DND-41 (cell line): Measurements from ENCODE around the gene CEACAM1.

Experiments used
- ATAC-seq: fragments of 200-7000 bp; cut with Tn5 transposase; 3 replicates; pipeline ENCODE4 v1.9.1; 2021; ENCODE audit warnings: low read depth; ENCODE audit not compliant: insufficient read depth
- DNase-seq: peaks from one replicate; pipeline ENCODE4 v3.0.0-alpha.2; 2020
- H2AFZ ChIP-seq: 2 replicates; pipeline ENCODE4 v1.6.0; 2012; ENCODE audit warnings: low read depth, low read length
- H3K27ac ChIP-seq: 2 replicates; pipeline ENCODE4 v1.5.1; 2012; ENCODE audit warnings: low read length, inconsistent platforms
- H3K27me3 ChIP-seq: fragments of 200-600 bp; sonication (generic); 2 replicates; pipeline ENCODE4 v1.6.0; 2012; ENCODE audit warnings: low read length, mild to moderate bottlenecking, inconsistent platforms; ENCODE audit not compliant: insufficient read depth, poor library complexity
- H3K36me3 ChIP-seq: 2 replicates; pipeline ENCODE4 v1.5.1; 2012; ENCODE audit warnings: low read length, inconsistent platforms; ENCODE audit not compliant: insufficient read depth
- H3K4me1 ChIP-seq: 2 replicates; pipeline ENCODE4 v1.5.1; 2012; ENCODE audit warnings: mild to moderate bottlenecking, low read length; ENCODE audit not compliant: insufficient read depth
- H3K4me2 ChIP-seq: 2 replicates; pipeline ENCODE4 v1.6.0; 2012; ENCODE audit warnings: mild to moderate bottlenecking, moderate library complexity, low read length, inconsistent platforms; ENCODE audit not compliant: insufficient read depth
- H3K4me3 ChIP-seq, 2 experiments: fragments of 200-600 bp in 1 of 2; shearing (Covaris generic) in 1 of 2; 2 replicates each; pipeline ENCODE4 v1.5.1; 2012 to 2016; ENCODE audit warnings: inconsistent platforms in 2 of 2, low read length in 2 of 2, mild to moderate bottlenecking in 2 of 2, low read depth in 1 of 2, moderate library complexity in 1 of 2
- H3K79me2 ChIP-seq: 2 replicates; pipeline ENCODE4 v1.6.0; 2012; ENCODE audit warnings: low read length, inconsistent platforms; ENCODE audit not compliant: insufficient read depth
- H3K9ac ChIP-seq: 2 replicates; pipeline ENCODE4 v1.6.0; 2012; ENCODE audit warnings: low read depth, mild to moderate bottlenecking, inconsistent platforms, low read length, moderate library complexity
- H3K9me3 ChIP-seq: 2 replicates; pipeline ENCODE4 v1.5.1; 2012; ENCODE audit warnings: low read length, moderate library complexity, mild to moderate bottlenecking, inconsistent platforms; ENCODE audit not compliant: insufficient read depth, severe bottlenecking
- H4K20me1 ChIP-seq: 2 replicates; pipeline ENCODE4 v1.6.0; 2012; ENCODE audit warnings: low read length; ENCODE audit not compliant: insufficient read depth
- CTCF ChIP-seq: IDR thresholded peaks from 2 replicates; pipeline ENCODE4 v1.5.1; 2012; ENCODE audit warnings: borderline replicate concordance, low read length, moderate library complexity, mild to moderate bottlenecking; ENCODE audit not compliant: poor library complexity, severe bottlenecking; ENCODE audit errors: extremely low read depth
- EZH2 ChIP-seq: IDR thresholded peaks from 3 replicates; pipeline ENCODE4 v1.6.1; 2012; ENCODE audit warnings: borderline replicate concordance, low read depth, mild to moderate bottlenecking, moderate library complexity, low read length, inconsistent platforms; ENCODE audit not compliant: severe bottlenecking

Gene CEACAM1

GRCh38 chr19:42494321-42494720 lies 34.0 kb downstream of the CEACAM1 start:
- DNase-seq (no peak), ATAC-seq (no peak)
- no peaks in the 10 kb centered on the region for H3K4me1 ChIP-seq
- H3K36me3 ChIP-seq, result no peaks in the 10 kb centered on the region
- no peak overlapping the region for H3K4me3 ChIP-seq
- H4K20me1 ChIP-seq, result no peaks in the 10 kb centered on the region
- H3K27me3 ChIP-seq, result no peaks in the 10 kb centered on the region
- TF ChIP-seq EZH2 (no peak), CTCF (no peak)
- no peak overlapping the region for H3K4me2 ChIP-seq
- no peaks in the 10 kb centered on the region for H3K9me3 ChIP-seq
- no peak overlapping the region for H2AFZ ChIP-seq
- H3K79me2 ChIP-seq, result no peaks in the 10 kb centered on the region
- no peak overlapping the region for H3K27ac ChIP-seq
- H3K9ac ChIP-seq, result no peak overlapping the region

GRCh38 chr19:42488783-42489521 lies 39.3 kb downstream of the CEACAM1 start:
- no peak overlapping the region for H3K4me2 ChIP-seq
- H3K4me1 ChIP-seq, result no peaks in the 10 kb centered on the region
- H3K4me3 ChIP-seq, result no peak overlapping the region
- no peaks in the 10 kb centered on the region for H3K27me3 ChIP-seq
- H3K27ac ChIP-seq, result no peak overlapping the region
- no peak for TF ChIP-seq CTCF
- TF ChIP-seq EZH2, result no peak
- no peak overlapping the region for H2AFZ ChIP-seq
- H3K36me3 ChIP-seq, result no peaks in the 10 kb centered on the region
- H4K20me1 ChIP-seq, result no peaks in the 10 kb centered on the region
- ATAC-seq (no peak), DNase-seq (no peak)
- no peaks in the 10 kb centered on the region for H3K79me2 ChIP-seq
- H3K9me3 ChIP-seq, result no peaks in the 10 kb centered on the region
- no peak overlapping the region for H3K9ac ChIP-seq

GRCh38 chr19:42487798-42488178 lies 40.5 kb downstream of the CEACAM1 start:
- H3K79me2 ChIP-seq, result no peaks in the 10 kb centered on the region
- no peaks in the 10 kb centered on the region for H4K20me1 ChIP-seq
- no peak for ATAC-seq
- TF ChIP-seq CTCF, result no peak
- no peak for TF ChIP-seq EZH2
- H3K27me3 ChIP-seq, result no peaks in the 10 kb centered on the region
- H3K9ac ChIP-seq, result no peak overlapping the region
- H3K4me1 ChIP-seq, result no peaks in the 10 kb centered on the region
- H3K4me2 ChIP-seq, result no peak overlapping the region
- H2AFZ ChIP-seq, result no peak overlapping the region
- DNase-seq, result no peak
- H3K27ac ChIP-seq, result no peak overlapping the region
- H3K36me3 ChIP-seq, result no peaks in the 10 kb centered on the region
- no peak overlapping the region for H3K4me3 ChIP-seq
- no peaks in the 10 kb centered on the region for H3K9me3 ChIP-seq
